ENCODE results near the gene SENP1. TPM values are rescaled to one million over a fixed set of nuclear protein-coding genes. Genes with fewer than 3 reads are reported as not detected.

Gene SENP1
- total and polyA plus RNA-seq, 4 donors = 3.5 to 30.8 (median 12.9) TPM

GRCh38 chr12:48013287-48013686, 92.6 kb downstream of the SENP1 start:
- H3K27me3 ChIP-seq (ENCODE audit: control insufficient read depth in 3 of 3, insufficient read depth in 3 of 3, low read length in 2 of 3) = peaks cover 0 to 35% (median 8%) of the 10 kb centered on the region in 3 donors
- DNase-seq (peak in 2 of 3 donors; percentile 23 to 72), ATAC-seq (ENCODE audit: insufficient read depth, low FRiP score) (no peak)
- no peaks in the 10 kb centered on the region for H3K9me3 ChIP-seq (ENCODE audit: control insufficient read depth in 4 of 4, insufficient read depth in 3 of 4, low read length in 3 of 4)
- H3K36me3 ChIP-seq (ENCODE audit: control insufficient read depth in 4 of 4, insufficient read depth in 4 of 4, low read length in 4 of 4) = no peaks in the 10 kb centered on the region
- H3K27ac ChIP-seq (ENCODE audit: low read depth in 1 of 2, low read length in 1 of 2) = no peak overlapping the region
- H3K9ac ChIP-seq (ENCODE audit: insufficient read depth in 1 of 2, low read length in 2 of 2) = no peak overlapping the region
- 51 to 58% methylated on average over 2 of the region's 2 CpGs for WGBS, 2 donors
- TF ChIP-seq, protein P1, sequence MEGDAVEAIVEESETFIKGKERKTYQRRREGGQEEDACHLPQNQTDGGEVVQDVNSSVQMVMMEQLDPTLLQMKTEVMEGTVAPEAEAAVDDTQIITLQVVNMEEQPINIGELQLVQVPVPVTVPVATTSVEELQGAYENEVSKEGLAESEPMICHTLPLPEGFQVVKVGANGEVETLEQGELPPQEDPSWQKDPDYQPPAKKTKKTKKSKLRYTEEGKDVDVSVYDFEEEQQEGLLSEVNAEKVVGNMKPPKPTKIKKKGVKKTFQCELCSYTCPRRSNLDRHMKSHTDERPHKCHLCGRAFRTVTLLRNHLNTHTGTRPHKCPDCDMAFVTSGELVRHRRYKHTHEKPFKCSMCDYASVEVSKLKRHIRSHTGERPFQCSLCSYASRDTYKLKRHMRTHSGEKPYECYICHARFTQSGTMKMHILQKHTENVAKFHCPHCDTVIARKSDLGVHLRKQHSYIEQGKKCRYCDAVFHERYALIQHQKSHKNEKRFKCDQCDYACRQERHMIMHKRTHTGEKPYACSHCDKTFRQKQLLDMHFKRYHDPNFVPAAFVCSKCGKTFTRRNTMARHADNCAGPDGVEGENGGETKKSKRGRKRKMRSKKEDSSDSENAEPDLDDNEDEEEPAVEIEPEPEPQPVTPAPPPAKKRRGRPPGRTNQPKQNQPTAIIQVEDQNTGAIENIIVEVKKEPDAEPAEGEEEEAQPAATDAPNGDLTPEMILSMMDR (IDR thresholded peaks at IDR 0.05; ENCODE audit: control extremely low read depth, extremely low read depth) = no peak
- no peaks in the 10 kb centered on the region for H3K4me1 ChIP-seq (ENCODE audit: control insufficient read depth in 5 of 5, insufficient read depth in 5 of 5, low read length in 5 of 5)
- H3K4me3 ChIP-seq = no peak overlapping the region

DNA sequence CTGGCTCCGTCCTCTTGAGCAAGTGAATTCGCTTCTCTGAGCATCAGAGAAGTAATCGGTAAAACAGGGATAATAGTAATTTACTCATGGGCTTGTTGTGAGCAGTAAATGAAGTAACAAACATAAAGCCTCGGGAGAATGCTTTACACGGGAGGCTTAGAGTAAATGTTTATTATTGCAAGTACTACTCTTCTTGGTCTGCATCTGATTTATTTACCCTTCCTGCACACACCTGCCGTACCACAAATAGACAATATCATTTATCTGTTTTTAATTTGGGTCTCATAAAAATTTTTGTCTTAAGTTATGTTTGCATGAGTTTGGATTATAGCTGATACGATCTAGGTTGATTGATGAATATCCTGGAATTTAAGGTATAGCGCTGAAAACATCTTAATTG, 93.8 kb downstream of the SENP1 start:
- Histone ChIP-seq H3K4me1 (ENCODE audit: control insufficient read depth in 5 of 5, insufficient read depth in 5 of 5, low read length in 5 of 5) (no peaks in the 10 kb centered on the region), H3K36me3 (ENCODE audit: control insufficient read depth in 4 of 4, insufficient read depth in 4 of 4, low read length in 4 of 4) (no peaks in the 10 kb centered on the region), H3K27ac (ENCODE audit: low read depth in 1 of 2, low read length in 1 of 2) (no peak overlapping the region), H3K4me3 (no peak overlapping the region), H3K27me3 (ENCODE audit: control insufficient read depth in 3 of 3, insufficient read depth in 3 of 3, low read length in 2 of 3) (peaks cover 0 to 42% (median 15%) of the 10 kb centered on the region in 3 donors), H3K9me3 (ENCODE audit: control insufficient read depth in 4 of 4, insufficient read depth in 3 of 4, low read length in 3 of 4) (no peaks in the 10 kb centered on the region), H3K9ac (ENCODE audit: insufficient read depth in 1 of 2, low read length in 2 of 2) (no peak overlapping the region)
- ATAC-seq (ENCODE audit: insufficient read depth, low FRiP score) (no peak), DNase-seq (no peak)
- TF ChIP-seq, protein P1 (IDR thresholded peaks at IDR 0.05; ENCODE audit: control extremely low read depth, extremely low read depth) = no peak
- WGBS, 2 donors = 62 to 70% methylated on average over 8 of the region's 8 CpGs

DNA sequence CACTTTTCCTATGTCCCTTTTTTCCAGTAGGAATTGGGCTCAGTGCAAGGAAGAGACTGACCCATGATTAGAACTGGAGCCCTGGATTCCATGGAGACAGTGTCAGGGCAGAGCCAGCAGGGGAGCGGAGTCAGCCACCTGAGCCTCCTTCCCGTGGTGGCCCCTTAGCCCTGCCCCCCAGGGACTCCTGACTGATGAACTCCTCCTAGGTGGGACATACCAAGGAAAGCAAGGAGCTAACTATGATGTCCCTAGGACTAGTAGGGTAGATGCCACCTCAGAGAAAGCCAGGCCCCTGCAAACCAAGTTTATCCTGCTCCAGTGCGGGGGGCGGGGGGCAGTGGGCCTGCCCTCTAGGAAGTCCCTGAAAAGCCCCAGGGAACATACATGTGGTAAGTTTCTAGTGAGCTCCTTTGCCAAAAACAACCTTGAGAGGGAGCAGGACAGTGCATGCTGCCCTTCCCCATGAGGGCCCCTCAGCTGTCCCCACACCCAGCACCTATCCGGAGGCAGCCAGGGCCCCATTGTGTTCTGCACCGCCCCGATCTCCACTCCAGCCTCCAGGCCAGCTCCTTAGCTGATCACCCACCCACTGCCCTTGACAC, 95.4 kb downstream of the SENP1 start:
- no peak overlapping the region for H3K4me3 ChIP-seq
- no peak for DNase-seq
- H3K9ac ChIP-seq (ENCODE audit: insufficient read depth in 1 of 2, low read length in 2 of 2) = no peak overlapping the region
- TF ChIP-seq, protein P1 (IDR thresholded peaks at IDR 0.05; ENCODE audit: control extremely low read depth, extremely low read depth) = no peak
- ATAC-seq (ENCODE audit: insufficient read depth, low FRiP score) = no peak
- no peaks in the 10 kb centered on the region for H3K9me3 ChIP-seq (ENCODE audit: control insufficient read depth in 4 of 4, insufficient read depth in 3 of 4, low read length in 3 of 4)
- H3K27me3 ChIP-seq (ENCODE audit: control insufficient read depth in 3 of 3, insufficient read depth in 3 of 3, low read length in 2 of 3) = peaks cover 0 to 56% (median 26%) of the 10 kb centered on the region in 3 donors
- peaks cover 0 to 6% (median 0%) of the 10 kb centered on the region in 5 donors for H3K4me1 ChIP-seq (ENCODE audit: control insufficient read depth in 5 of 5, insufficient read depth in 5 of 5, low read length in 5 of 5)
- WGBS, 2 donors = 73 to 75% methylated on average over 7 of the region's 7 CpGs
- no peak overlapping the region for H3K27ac ChIP-seq (ENCODE audit: low read depth in 1 of 2, low read length in 1 of 2)
- H3K36me3 ChIP-seq (ENCODE audit: control insufficient read depth in 4 of 4, insufficient read depth in 4 of 4, low read length in 4 of 4) = no peaks in the 10 kb centered on the region

- no peak for DNase-seq
- no peak overlapping the region for H3K4me3 ChIP-seq
- H3K36me3 ChIP-seq (ENCODE audit: control insufficient read depth in 4 of 4, insufficient read depth in 4 of 4, low read length in 4 of 4) = no peaks in the 10 kb centered on the region
- TF ChIP-seq, protein P1 (IDR thresholded peaks at IDR 0.05; ENCODE audit: control extremely low read depth, extremely low read depth) = no peak
- H3K4me1 ChIP-seq (ENCODE audit: control insufficient read depth in 5 of 5, insufficient read depth in 5 of 5, low read length in 5 of 5) = peaks cover 0 to 13% (median 8%) of the 10 kb centered on the region in 5 donors
- no peak overlapping the region for H3K9ac ChIP-seq (ENCODE audit: insufficient read depth in 1 of 2, low read length in 2 of 2)
- no peaks in the 10 kb centered on the region for H3K9me3 ChIP-seq (ENCODE audit: control insufficient read depth in 4 of 4, insufficient read depth in 3 of 4, low read length in 3 of 4)
- H3K27me3 ChIP-seq (ENCODE audit: control insufficient read depth in 3 of 3, insufficient read depth in 3 of 3, low read length in 2 of 3) = peaks cover 0 to 58% (median 34%) of the 10 kb centered on the region in 3 donors
- H3K27ac ChIP-seq (ENCODE audit: low read depth in 1 of 2, low read length in 1 of 2) = no peak overlapping the region
- WGBS, 2 donors = 41 to 81% methylated on average over 1 of the region's 1 CpG
- ATAC-seq (ENCODE audit: insufficient read depth, low FRiP score) = no peak
Observed at GRCh38 chr12:48009471-48009870, 96.4 kb downstream of the SENP1 start.
